ENCODE results near the gene VIM. TPM values are rescaled to one million over a fixed set of nuclear protein-coding genes. Genes with fewer than 3 reads are reported as not detected.

The VIM gene
- total and polyA plus RNA-seq, 10 of the 15 experiments (the other 5 are each of a cell fraction or from before 2014, with no cell fraction given), result 44.2 to 287 (median 188) TPM

GRCh38 chr10:17232276-17232960 lies 4.4 kb downstream of the VIM start (continued):
- TF ChIP-seq PRDM15 (CRISPR knock-in tag; IDR thresholded peaks at IDR 0.05) (no peak), ZNF207 (IDR thresholded peaks at IDR 0.05; ENCODE audit: borderline replicate concordance) (no peak), CBX3 (IDR thresholded peaks at IDR 0.05; ENCODE audit: borderline replicate concordance, low read depth) (no peak), IKZF1 (conservative IDR thresholded peaks at IDR 0.05) (peak; percentile 24; the same call in 1 of the 2 replicates), RBBP5 (conservative IDR thresholded peaks at IDR 0.05) (no peak), ZNF217 (IDR thresholded peaks at IDR 0.05) (peak; percentile 73; the same call in 1 of the 2 replicates), EP300 (IDR thresholded peaks at IDR 0.05; ENCODE audit: borderline replicate concordance in 1 of 2, control insufficient read depth in 1 of 2, low read depth in 2 of 2, low read length in 2 of 2) (peak in 1 of 2 experiments; percentile 65; a peak in 1 of 4 replicates), RCOR1 (conservative IDR thresholded peaks at IDR 0.05; ENCODE audit: low read depth, low read length) (no peak), ZNF24 (IDR thresholded peaks at IDR 0.05) (peak; percentile 24; the same call in 1 of the 2 replicates)
